Hepatocyte (in vitro differentiated cells): ENCODE results near the gene VCP. TPM values are rescaled to one million over a fixed set of nuclear protein-coding genes. Genes with fewer than 3 reads are reported as not detected.

Experiments used
- DNase-seq: peaks from one replicate; pipeline ENCODE4 v3.0.0-alpha.2; 2016; ENCODE audit warnings: low spot score
- H2AFZ ChIP-seq: fragments of 200-600 bp; sonication (generic); 2 replicates; pipeline ENCODE4 v1.6.0; 2016; ENCODE audit warnings: antibody characterized with exemption, mild to moderate bottlenecking
- H3K27ac ChIP-seq: fragments of 200-600 bp; sonication (generic); 2 replicates; pipeline ENCODE4 v1.5.1; 2016; ENCODE audit warnings: mild to moderate bottlenecking
- H3K27me3 ChIP-seq: fragments of 200-600 bp; sonication (generic); 2 replicates; pipeline ENCODE4 v1.6.1; 2016
- H3K36me3 ChIP-seq: fragments of 200-600 bp; sonication (generic); replicated peaks from 2 replicates; pipeline ENCODE4 v1.5.1; 2016; ENCODE audit warnings: low read depth; ENCODE audit not compliant: insufficient read depth
- H3K4me1 ChIP-seq: fragments of 200-600 bp; sonication (generic); 2 replicates; pipeline ENCODE4 v1.5.1; 2016; ENCODE audit warnings: mild to moderate bottlenecking, moderate library complexity; ENCODE audit not compliant: insufficient read depth
- H3K4me2 ChIP-seq: fragments of 200-600 bp; sonication (generic); 2 replicates; pipeline ENCODE4 v1.6.0; 2016
- H3K4me3 ChIP-seq: fragments of 200-600 bp; sonication (generic); 2 replicates; pipeline ENCODE4 v1.5.1; 2016; ENCODE audit warnings: mild to moderate bottlenecking
- H3K79me2 ChIP-seq: fragments of 200-600 bp; sonication (generic); 2 replicates; pipeline ENCODE4 v1.6.0; 2017; ENCODE audit warnings: mild to moderate bottlenecking
- H3K9me2 ChIP-seq: fragments of 200-600 bp; sonication (generic); replicated peaks from 2 replicates; pipeline ENCODE4 v1.6.0; 2017; ENCODE audit warnings: mild to moderate bottlenecking; ENCODE audit not compliant: insufficient read depth
- H3K9me3 ChIP-seq: fragments of 200-600 bp; sonication (generic); 2 replicates; pipeline ENCODE4 v1.5.1; 2016; ENCODE audit warnings: low read depth, mild to moderate bottlenecking
- H4K20me1 ChIP-seq: fragments of 200-600 bp; sonication (generic); 2 replicates; pipeline ENCODE4 v1.6.0; 2016; ENCODE audit warnings: mild to moderate bottlenecking; ENCODE audit not compliant: insufficient read depth, poor library complexity, severe bottlenecking
- EZH2 ChIP-seq: fragments of 200-600 bp; sonication (generic); IDR thresholded peaks from 2 replicates; pipeline ENCODE4 v1.6.1; 2016; ENCODE audit warnings: antibody characterized with exemption, mild to moderate bottlenecking, borderline replicate concordance
- EZH2phosphoT487 ChIP-seq: fragments of 200-600 bp; sonication (generic); IDR thresholded peaks from one replicate; pipeline ENCODE4 v1.6.1; 2018; ENCODE audit warnings: antibody characterized with exemption, mild to moderate bottlenecking, low read depth, moderate library complexity; ENCODE audit not compliant: unreplicated experiment, severe bottlenecking
- WGBS: methylation state at CpG from one replicate; pipeline ENCODE4 v1.1.6; 2016; ENCODE audit warnings: low lambda C conversion rate; ENCODE audit errors: missing lambda C conversion rate; 5-methylcytosine and 5-hydroxymethylcytosine counted together
- polyA plus RNA-seq: library from polyadenylated mRNA; unstranded; fragments of >200 nt; fragmentation: Nextera tagmentation; extraction: Ambion mirVana; gene quantifications from 2 replicates; pipeline ENCODE4 v1.2.1, GENCODE V29; 2016
- small RNA-seq: library from RNA; depleted of rRNA; stranded (forward); fragments of <200 nt; gene quantifications from one replicate; pipeline ENCODE3, GENCODE V24; 2014
- total RNA-seq: library from RNA; depleted of rRNA; stranded (reverse); fragments of >200 nt; gene quantifications from 2 replicates; pipeline ENCODE4 v1.2.3, GENCODE V29; 2014
- TF ChIP-seq, protein P1 (sequence below): fragments of 200-600 bp; sonication (generic); IDR thresholded peaks from 2 replicates; pipeline ENCODE4 v1.5.1; 2016; ENCODE audit warnings: antibody characterized with exemption, mild to moderate bottlenecking; ENCODE audit not compliant: poor library complexity

VCP gene
- total and polyA plus RNA-seq, 2 experiments from 2014 or later, result 250 to 284 TPM

DNA sequence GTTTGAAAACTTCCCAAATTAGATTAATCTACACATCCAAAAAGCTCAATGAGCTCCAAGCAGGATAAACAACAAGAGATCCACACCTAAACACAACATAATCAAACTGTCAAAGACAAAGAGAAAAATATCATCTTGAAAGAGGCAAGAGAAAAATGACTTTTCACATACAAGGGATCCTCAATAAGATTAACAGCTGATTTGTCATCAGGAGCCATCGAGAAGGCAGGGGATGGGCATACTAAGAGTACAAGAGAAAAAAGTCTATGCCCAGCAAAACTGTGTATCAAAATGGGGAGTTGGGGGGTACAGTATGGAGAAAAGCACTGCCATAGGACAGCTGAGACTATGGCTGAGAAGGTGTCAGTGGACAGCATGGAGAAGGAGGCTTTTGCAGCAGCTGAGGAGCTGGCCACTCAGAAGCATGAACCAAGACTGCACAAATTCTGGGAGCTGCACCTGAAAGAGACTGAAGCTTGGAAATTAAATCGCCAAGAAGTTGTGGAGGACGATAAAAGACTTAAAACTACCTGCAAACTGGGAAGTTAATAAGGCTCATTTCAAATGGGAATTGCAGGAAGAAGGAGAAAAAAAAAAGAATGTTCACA lies 62.0 kb downstream of the VCP start:
- TF ChIP-seq, protein P1, sequence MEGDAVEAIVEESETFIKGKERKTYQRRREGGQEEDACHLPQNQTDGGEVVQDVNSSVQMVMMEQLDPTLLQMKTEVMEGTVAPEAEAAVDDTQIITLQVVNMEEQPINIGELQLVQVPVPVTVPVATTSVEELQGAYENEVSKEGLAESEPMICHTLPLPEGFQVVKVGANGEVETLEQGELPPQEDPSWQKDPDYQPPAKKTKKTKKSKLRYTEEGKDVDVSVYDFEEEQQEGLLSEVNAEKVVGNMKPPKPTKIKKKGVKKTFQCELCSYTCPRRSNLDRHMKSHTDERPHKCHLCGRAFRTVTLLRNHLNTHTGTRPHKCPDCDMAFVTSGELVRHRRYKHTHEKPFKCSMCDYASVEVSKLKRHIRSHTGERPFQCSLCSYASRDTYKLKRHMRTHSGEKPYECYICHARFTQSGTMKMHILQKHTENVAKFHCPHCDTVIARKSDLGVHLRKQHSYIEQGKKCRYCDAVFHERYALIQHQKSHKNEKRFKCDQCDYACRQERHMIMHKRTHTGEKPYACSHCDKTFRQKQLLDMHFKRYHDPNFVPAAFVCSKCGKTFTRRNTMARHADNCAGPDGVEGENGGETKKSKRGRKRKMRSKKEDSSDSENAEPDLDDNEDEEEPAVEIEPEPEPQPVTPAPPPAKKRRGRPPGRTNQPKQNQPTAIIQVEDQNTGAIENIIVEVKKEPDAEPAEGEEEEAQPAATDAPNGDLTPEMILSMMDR, result no peak
- TF ChIP-seq EZH2phosphoT487, result no peak
- no peak for TF ChIP-seq EZH2
- no peak for DNase-seq
- Histone ChIP-seq H3K4me2 (no peak overlapping the region), H2AFZ (no peak overlapping the region), H3K27ac (no peak overlapping the region), H3K79me2 (no peaks in the 10 kb centered on the region), H3K9me2 (no peaks in the 10 kb centered on the region), H3K4me3 (no peak overlapping the region), H3K9me3 (no peaks in the 10 kb centered on the region), H3K4me1 (no peaks in the 10 kb centered on the region), H4K20me1 (no peaks in the 10 kb centered on the region), H3K27me3 (no peaks in the 10 kb centered on the region), H3K36me3 (no peaks in the 10 kb centered on the region)
- WGBS, result 90% methylated on average over 3 of the region's 3 CpGs

Small RNA genes lying within 50 kb of the gene (small RNA-seq; reads per million reads assigned to genes)
- gene RN7SL338P, result not detected

Other genes starting within 250 kb of the VCP start
- gene PHF24, start 114.3 kb downstream of the VCP start, total RNA-seq, result 0.08 and 0.67 TPM in 2 replicates
- 0.06 and 0.11 TPM in 2 replicates for gene PHF24, start 114.3 kb downstream of the VCP start, polyA plus RNA-seq
- gene DNAJB5, start 82.9 kb downstream of the VCP start, total RNA-seq, result 7.6 and 8.2 TPM in 2 replicates
- 6.0 and 7.0 TPM in 2 replicates for gene DNAJB5, start 82.9 kb downstream of the VCP start, polyA plus RNA-seq
- gene FANCG, start 7.3 kb upstream of the VCP start, total RNA-seq, result 13.4 and 38.2 TPM in 2 replicates
- gene FANCG, start 7.3 kb upstream of the VCP start, polyA plus RNA-seq, result 15.3 and 15.8 TPM in 2 replicates
- 22.1 and 22.5 TPM in 2 replicates for gene PIGO, start 24.0 kb upstream of the VCP start, total RNA-seq
- 39.1 and 41.4 TPM in 2 replicates for gene PIGO, start 24.0 kb upstream of the VCP start, polyA plus RNA-seq
- 84.0 and 98.0 TPM in 2 replicates for gene STOML2, start 30.5 kb upstream of the VCP start, total RNA-seq
- 120 TPM in 2 replicates for gene STOML2, start 30.5 kb upstream of the VCP start, polyA plus RNA-seq
- 17.4 and 18.3 TPM in 2 replicates for gene ATOSB, start 43.2 kb upstream of the VCP start, total RNA-seq
- gene ATOSB, start 43.2 kb upstream of the VCP start, polyA plus RNA-seq, result 16.1 and 18.7 TPM in 2 replicates
- gene UNC13B, start 89.4 kb upstream of the VCP start, total RNA-seq, result 24.3 and 24.5 TPM in 2 replicates
- gene UNC13B, start 89.4 kb upstream of the VCP start, polyA plus RNA-seq, result 7.1 and 10.4 TPM in 2 replicates